Stimulated activated CD8-positive, alpha-beta memory T cell treated with anti-CD3 and anti-CD28 coated beads, Interleukin-4, amount 100 ng/mL, for 4 hours (primary cell): ENCODE measurements around the gene OPA1.

ENCODE experiments used
- DNase-seq, 2 donors: peaks; one replicate each; pipeline ENCODE4 v3.0.0-alpha.2; 2020; ENCODE audit warnings: low read depth in 2 of 2, low spot score in 1 of 2

The OPA1 gene

GRCh38 chr3:193592841-193593667, at the start of gene OPA1:
TSS of gene OPA1 (plus strand) at chr3:193593208. CDS start at chr3:193593378, 170 bp downstream.
- peak; percentile 77 to 82 for DNase-seq

- no peak for DNase-seq
Observed at GRCh38 chr3:193544289-193544688, 48.7 kb upstream of the OPA1 start.

GRCh38 chr3:193545304-193545703, 47.7 kb upstream of the OPA1 start:
- DNase-seq = no peak

- DNase-seq = no peak
Observed at GRCh38 chr3:193546129-193546528, 46.9 kb upstream of the OPA1 start.

- no peak for DNase-seq
Observed at GRCh38 chr3:193548406-193548805, 44.6 kb upstream of the OPA1 start.

- no peak for DNase-seq
Observed at GRCh38 chr3:193552923-193553322, 40.1 kb upstream of the OPA1 start.

- DNase-seq = no peak
Observed at GRCh38 chr3:193553586-193553985, 39.4 kb upstream of the OPA1 start.

GRCh38 chr3:193554811-193555210, 38.2 kb upstream of the OPA1 start, which contains the start of gene ATP13A4:
TSS of gene ATP13A4 (minus strand) at chr3:193554895. CDS start at chr3:193554799, 96 bp downstream.
- DNase-seq = no peak

GRCh38 chr3:193556841-193557240, 36.2 kb upstream of the OPA1 start:
- no peak for DNase-seq

- no peak for DNase-seq
Observed at GRCh38 chr3:193559100-193559499, 33.9 kb upstream of the OPA1 start.

- no peak for DNase-seq
Observed at GRCh38 chr3:193560091-193560490, 32.9 kb upstream of the OPA1 start.

GRCh38 chr3:193560870-193561269, 32.1 kb upstream of the OPA1 start:
- no peak for DNase-seq

GRCh38 chr3:193563426-193563825, 29.6 kb upstream of the OPA1 start:
- DNase-seq = no peak

GRCh38 chr3:193564012-193564411, 29.0 kb upstream of the OPA1 start:
- no peak for DNase-seq

GRCh38 chr3:193569119-193569518, 23.9 kb upstream of the OPA1 start:
- DNase-seq = no peak

GRCh38 chr3:193572426-193572908, 20.5 kb upstream of the OPA1 start:
- DNase-seq = no peak

- no peak for DNase-seq
Observed at GRCh38 chr3:193573403-193574191, 19.4 kb upstream of the OPA1 start.

- no peak for DNase-seq
Observed at GRCh38 chr3:193574488-193575070, 18.4 kb upstream of the OPA1 start.

- DNase-seq = no peak
Observed at GRCh38 chr3:193585530-193585929, 7.5 kb upstream of the OPA1 start.

- DNase-seq = no peak
Observed at GRCh38 chr3:193586526-193586925, 6.5 kb upstream of the OPA1 start.

- no peak for DNase-seq
Observed at GRCh38 chr3:193589129-193589528, 3.9 kb upstream of the OPA1 start.

- no peak for DNase-seq
Observed at GRCh38 chr3:193589616-193590015, 3.4 kb upstream of the OPA1 start.
